Endodermal cell (in vitro differentiated cells): ENCODE results near the gene ANKS1B. TPM values are rescaled to one million over a fixed set of nuclear protein-coding genes. Genes with fewer than 3 reads are reported as not detected.

ENCODE experiments used
- DNase-seq: peaks from one replicate; pipeline ENCODE4 v3.0.0-alpha.2; 2017
- H3K27ac ChIP-seq: 2 replicates; pipeline ENCODE4 v1.5.1; 2013; ENCODE audit warnings: mild to moderate bottlenecking, low read depth, low read length, moderate library complexity
- H3K27me3 ChIP-seq: 2 replicates; pipeline ENCODE4 v1.6.1; 2013; ENCODE audit warnings: mild to moderate bottlenecking, low read length, moderate library complexity; ENCODE audit not compliant: insufficient read depth, control insufficient read depth, poor library complexity, severe bottlenecking
- H3K36me3 ChIP-seq: 2 replicates; pipeline ENCODE4 v1.7.0; 2013; ENCODE audit warnings: mild to moderate bottlenecking, low read length, moderate library complexity; ENCODE audit not compliant: control insufficient read depth, insufficient read depth
- H3K4me1 ChIP-seq: one replicate; pipeline ENCODE4 v1.7.0; 2013; ENCODE audit warnings: low read length; ENCODE audit not compliant: control insufficient read depth, insufficient read depth
- H3K4me3 ChIP-seq: 2 replicates; pipeline ENCODE4 v1.5.1; 2013; ENCODE audit warnings: mild to moderate bottlenecking, low read length, moderate library complexity
- H3K9ac ChIP-seq: 2 replicates; pipeline ENCODE4 v1.6.1; 2013; ENCODE audit warnings: mild to moderate bottlenecking, low read length, moderate library complexity; ENCODE audit not compliant: poor library complexity, severe bottlenecking; ENCODE audit errors: extremely low read depth
- H3K9me3 ChIP-seq: 2 replicates; pipeline ENCODE4 v1.6.1; 2013; ENCODE audit warnings: mild to moderate bottlenecking, low read length, moderate library complexity; ENCODE audit not compliant: control insufficient read depth
- H3K27ac Mint-ChIP-seq: 2 replicates; pipeline ENCODE4 v1.8.0; 2020; ENCODE audit warnings: mixed read lengths
- H3K27me3 Mint-ChIP-seq: 2 replicates; pipeline ENCODE4 v1.8.0; 2021; ENCODE audit warnings: mild to moderate bottlenecking, mixed read lengths; ENCODE audit not compliant: insufficient read depth
- H3K36me3 Mint-ChIP-seq: 2 replicates; pipeline ENCODE4 v1.8.0; 2020; ENCODE audit warnings: low read depth, mixed read lengths
- H3K4me1 Mint-ChIP-seq: 2 replicates; pipeline ENCODE4 v1.8.0; 2020; ENCODE audit warnings: mixed read lengths
- H3K4me3 Mint-ChIP-seq: 2 replicates; pipeline ENCODE4 v1.8.0; 2020; ENCODE audit warnings: mild to moderate bottlenecking, moderate library complexity, mixed read lengths
- H3K9me3 Mint-ChIP-seq: 2 replicates; pipeline ENCODE4 v1.8.0; 2020; ENCODE audit warnings: mild to moderate bottlenecking, mixed read lengths
- CTCF ChIP-seq: fragments of 200-600 bp; sonication (generic); conservative IDR thresholded peaks from 2 replicates; pipeline ENCODE4 v1.5.0; 2021; ENCODE audit warnings: antibody characterized with exemption, mild to moderate bottlenecking
- WGBS, 2 experiments: methylation state at CpG; one replicate each; pipeline versions ENCODE4 v1.1.5 to v1.1.7; 2013; ENCODE audit warnings: missing lambda C conversion rate in 2 of 2, mixed read lengths in 1 of 2; ENCODE audit not compliant: insufficient coverage in 1 of 2, insufficient read length in 1 of 2; 5-methylcytosine and 5-hydroxymethylcytosine counted together
- total RNA-seq, 2 donors: library from RNA; stranded (reverse); fragmentation: NEBNext Ultra II Directional in 1 of 2; extraction: Animal tissue kit (Norgen Biotek cat#: 25700) in 1 of 2; gene quantifications; 2 replicates in 1 of 2; 3 replicates in 1 of 2; pipeline ENCODE4 v1.2.1, GENCODE V29; 2021

Gene ANKS1B
- total RNA-seq, 2 donors from 2014 or later: 28.5 to 65.8 TPM

GRCh38 chr12:99130808-99131553 is 853.8 kb downstream of the ANKS1B start:
- Mint-ChIP-seq H3K27ac (no peak overlapping the region), H3K9me3 (no peaks in the 10 kb centered on the region), H3K4me1 (no peaks in the 10 kb centered on the region), H3K36me3 (no peaks in the 10 kb centered on the region), H3K27me3 (no peaks in the 10 kb centered on the region), H3K4me3 (no peak overlapping the region)
- no peak for DNase-seq
- Histone ChIP-seq H3K9ac (no peak overlapping the region), H3K27me3 (no peaks in the 10 kb centered on the region), H3K36me3 (no peaks in the 10 kb centered on the region), H3K4me3 (no peak overlapping the region), H3K9me3 (no peaks in the 10 kb centered on the region), H3K27ac (peak overlapping the region; percentile 71), H3K4me1 (no peaks in the 10 kb centered on the region)
- WGBS, 2 experiments: 88 to 100% methylated on average over 2 to 3 of the region's 3 CpGs
- no peak for TF ChIP-seq CTCF

GRCh38 chr12:99128246-99128802 is 856.4 kb downstream of the ANKS1B start:
- Histone ChIP-seq H3K9ac (no peak overlapping the region), H3K27ac (no peak overlapping the region), H3K4me3 (no peak overlapping the region), H3K27me3 (peaks cover 7% of the 10 kb centered on the region), H3K4me1 (no peaks in the 10 kb centered on the region), H3K36me3 (no peaks in the 10 kb centered on the region), H3K9me3 (no peaks in the 10 kb centered on the region)
- WGBS, 2 experiments: 41 to 60% methylated on average over 1 of the region's 1 CpG
- H3K9me3 Mint-ChIP-seq: no peaks in the 10 kb centered on the region
- H3K4me1 Mint-ChIP-seq: no peaks in the 10 kb centered on the region
- no peaks in the 10 kb centered on the region for H3K27me3 Mint-ChIP-seq
- TF ChIP-seq CTCF: no peak
- DNase-seq: no peak
- no peaks in the 10 kb centered on the region for H3K36me3 Mint-ChIP-seq
- no peak overlapping the region for H3K4me3 Mint-ChIP-seq
- no peak overlapping the region for H3K27ac Mint-ChIP-seq

GRCh38 chr12:99122959-99123358 is 861.8 kb downstream of the ANKS1B start:
- Histone ChIP-seq H3K4me3 (no peak overlapping the region), H3K9me3 (no peaks in the 10 kb centered on the region), H3K9ac (no peak overlapping the region), H3K4me1 (no peaks in the 10 kb centered on the region), H3K27ac (no peak overlapping the region), H3K27me3 (peaks cover 16% of the 10 kb centered on the region), H3K36me3 (no peaks in the 10 kb centered on the region)
- TF ChIP-seq CTCF: no peak
- peaks cover 5% of the 10 kb centered on the region for H3K4me1 Mint-ChIP-seq
- no peaks in the 10 kb centered on the region for H3K27me3 Mint-ChIP-seq
- WGBS, 2 experiments: 40 to 57% methylated on average over 2 of the region's 2 CpGs
- DNase-seq: no peak
- no peak overlapping the region for H3K4me3 Mint-ChIP-seq
- no peak overlapping the region for H3K27ac Mint-ChIP-seq
- H3K9me3 Mint-ChIP-seq: no peaks in the 10 kb centered on the region
- H3K36me3 Mint-ChIP-seq: no peaks in the 10 kb centered on the region
